H9 (cell line): ENCODE measurements around the gene DTNA. TPM values are rescaled to one million over a fixed set of nuclear protein-coding genes. Genes with fewer than 3 reads are reported as not detected.

Experiments used
- DNase-seq: peaks from one replicate; pipeline ENCODE4 v3.0.0-alpha.2; 2017
- H2AFZ ChIP-seq: one replicate; pipeline ENCODE4 v1.6.1; 2013; ENCODE audit warnings: mild to moderate bottlenecking, low read length, control low read depth, moderate library complexity
- H2AK5ac ChIP-seq: 2 replicates; pipeline ENCODE4 v1.6.1; 2013; ENCODE audit warnings: low read length, control low read depth, mixed read lengths; ENCODE audit not compliant: insufficient read length
- H2BK120ac ChIP-seq: one replicate; pipeline ENCODE4 v1.6.1; 2013; ENCODE audit warnings: low read depth, mild to moderate bottlenecking, low read length, control low read depth, inconsistent platforms; ENCODE audit not compliant: poor library complexity, severe bottlenecking
- H2BK12ac ChIP-seq: 2 replicates; pipeline ENCODE4 v1.6.1; 2013; ENCODE audit warnings: low read length, control low read depth, mixed read lengths, low read depth; ENCODE audit not compliant: insufficient read length
- H2BK15ac ChIP-seq: 2 replicates; pipeline ENCODE4 v1.6.1; 2013; ENCODE audit warnings: low read depth, low read length, control low read depth
- H2BK20ac ChIP-seq: one replicate; pipeline ENCODE4 v1.6.1; 2013; ENCODE audit warnings: low read depth, mild to moderate bottlenecking, low read length, control low read depth, inconsistent platforms; ENCODE audit not compliant: poor library complexity, severe bottlenecking
- H2BK5ac ChIP-seq: 2 replicates; pipeline ENCODE4 v1.6.1; 2013; ENCODE audit warnings: low read length, control low read depth, mixed read lengths; ENCODE audit not compliant: insufficient read length
- H3K14ac ChIP-seq: 2 replicates; pipeline ENCODE4 v1.6.1; 2013; ENCODE audit warnings: low read length, control low read depth; ENCODE audit not compliant: insufficient read depth
- H3K18ac ChIP-seq: 2 replicates; pipeline ENCODE4 v1.6.1; 2013; ENCODE audit warnings: low read depth, mild to moderate bottlenecking, mixed read lengths, low read length, control low read depth; ENCODE audit not compliant: insufficient read length
- H3K23ac ChIP-seq: 2 replicates; pipeline ENCODE4 v1.6.1; 2013; ENCODE audit warnings: low read length, control low read depth, mixed read lengths, low read depth; ENCODE audit not compliant: insufficient read length
- H3K23me2 ChIP-seq: 2 replicates; pipeline ENCODE4 v1.6.1; 2013; ENCODE audit warnings: low read depth, mild to moderate bottlenecking, mixed read lengths, low read length, control low read depth; ENCODE audit not compliant: insufficient read length, poor library complexity, severe bottlenecking
- H3K27ac ChIP-seq: 2 replicates; pipeline ENCODE4 v1.5.1; 2013; ENCODE audit warnings: low read length, control low read depth, mixed read lengths, low read depth; ENCODE audit not compliant: insufficient read length
- H3K27me3 ChIP-seq: 2 replicates; pipeline ENCODE4 v1.6.1; 2013; ENCODE audit warnings: low read length, control low read depth, inconsistent platforms; ENCODE audit not compliant: insufficient read depth
- H3K4ac ChIP-seq: 2 replicates; pipeline ENCODE4 v1.6.1; 2013; ENCODE audit warnings: low read depth, mild to moderate bottlenecking, control low read depth, inconsistent platforms, low read length, moderate library complexity
- H3K4me1 ChIP-seq: 2 replicates; pipeline ENCODE4 v1.6.1; 2013; ENCODE audit warnings: low read length, control low read depth, inconsistent platforms; ENCODE audit not compliant: insufficient read depth
- H3K4me2 ChIP-seq: 2 replicates; pipeline ENCODE4 v1.6.1; 2013; ENCODE audit warnings: low read length, control low read depth, mixed read lengths; ENCODE audit not compliant: insufficient read length, insufficient read depth
- H3K56ac ChIP-seq: 2 replicates; pipeline ENCODE4 v1.6.1; 2013; ENCODE audit warnings: low read depth, mild to moderate bottlenecking, mixed read lengths, low read length, control low read depth; ENCODE audit not compliant: insufficient read length
- H3K79me1 ChIP-seq: 2 replicates; pipeline ENCODE4 v1.6.1; 2013; ENCODE audit warnings: low read depth, mild to moderate bottlenecking, moderate library complexity, low read length, control low read depth, inconsistent platforms; ENCODE audit not compliant: insufficient read depth, poor library complexity, severe bottlenecking
- H3K79me2 ChIP-seq: 2 replicates; pipeline ENCODE4 v1.6.1; 2013; ENCODE audit warnings: low read length, control low read depth, inconsistent platforms; ENCODE audit not compliant: insufficient read depth
- H3K9ac ChIP-seq: 2 replicates; pipeline ENCODE4 v1.6.1; 2013; ENCODE audit warnings: low read length, control low read depth, mixed read lengths; ENCODE audit not compliant: insufficient read length; ENCODE audit errors: extremely low read depth
- H3K9me3 ChIP-seq: one replicate; pipeline ENCODE4 v1.6.1; 2013; ENCODE audit warnings: low read depth, low read length, inconsistent platforms; ENCODE audit not compliant: control insufficient read depth
- H3T11ph ChIP-seq: one replicate; pipeline ENCODE4 v1.6.1; 2013; ENCODE audit warnings: mild to moderate bottlenecking, low read length, control low read depth, inconsistent platforms
- H4K20me1 ChIP-seq: one replicate; pipeline ENCODE4 v1.6.1; 2013; ENCODE audit not compliant: control insufficient read depth, insufficient read length, insufficient read depth
- H4K5ac ChIP-seq: 2 replicates; pipeline ENCODE4 v1.6.1; 2013; ENCODE audit warnings: low read depth, mild to moderate bottlenecking, mixed read lengths, low read length, control low read depth; ENCODE audit not compliant: insufficient read length
- H4K8ac ChIP-seq: replicated peaks from 2 replicates; pipeline ENCODE4 v1.6.1; 2013; ENCODE audit warnings: low read length, control low read depth, mixed read lengths, low read depth; ENCODE audit not compliant: insufficient read length
- H4K91ac ChIP-seq: 2 replicates; pipeline ENCODE4 v1.6.1; 2013; ENCODE audit warnings: low read depth, mild to moderate bottlenecking, moderate library complexity, mixed read lengths, low read length, control low read depth; ENCODE audit not compliant: insufficient read length
- H3K27ac Mint-ChIP-seq, 3 experiments: 2 replicates in 2 of 3; 3 replicates in 1 of 3; pipeline ENCODE4 v1.8.0; 2020 to 2021; ENCODE audit warnings: mixed read lengths in 3 of 3, mild to moderate bottlenecking in 1 of 3, moderate library complexity in 1 of 3
- H3K27me3 Mint-ChIP-seq: 2 replicates; pipeline ENCODE4 v1.8.0; 2021; ENCODE audit warnings: low read depth, mild to moderate bottlenecking, moderate library complexity, mixed read lengths
- H3K36me3 Mint-ChIP-seq, 3 experiments: 2 replicates in 2 of 3; 3 replicates in 1 of 3; pipeline ENCODE4 v1.8.0; 2020 to 2021; ENCODE audit warnings: low read depth in 3 of 3, mixed read lengths in 3 of 3; ENCODE audit not compliant: insufficient read depth in 1 of 3
- H3K4me1 Mint-ChIP-seq, 2 experiments: 2 replicates each; pipeline ENCODE4 v1.8.0; 2020; ENCODE audit warnings: mixed read lengths in 2 of 2
- H3K4me3 Mint-ChIP-seq, 2 experiments: 2 replicates in 1 of 2; 3 replicates in 1 of 2; pipeline ENCODE4 v1.8.0; 2020 to 2021; ENCODE audit warnings: mild to moderate bottlenecking in 2 of 2, mixed read lengths in 2 of 2, moderate library complexity in 1 of 2
- H3K9me3 Mint-ChIP-seq, 2 experiments: 2 replicates in 1 of 2; 3 replicates in 1 of 2; pipeline ENCODE4 v1.8.0; 2020; ENCODE audit warnings: mild to moderate bottlenecking in 2 of 2, mixed read lengths in 2 of 2, moderate library complexity in 1 of 2
- CTCF ChIP-seq: fragments of 200-600 bp; sonication (generic); conservative IDR thresholded peaks from 3 replicates; pipeline ENCODE4 v1.8.0; 2021; ENCODE audit warnings: antibody characterized with exemption, mild to moderate bottlenecking
- WGBS: extraction: QIAGEN DNeasy Blood & Tissue Kit; methylation state at CpG from one replicate; pipeline ENCODE4 v1.1.7; 2013; ENCODE audit warnings: missing lambda C conversion rate, low lambda C conversion rate, mixed read lengths; ENCODE audit not compliant: insufficient read length; ENCODE audit errors: extremely low coverage; 5-methylcytosine and 5-hydroxymethylcytosine counted together
- total RNA-seq: library from RNA; stranded (reverse); gene quantifications from 2 replicates; pipeline ENCODE4 v1.2.1, GENCODE V29; 2021

DTNA gene
- total RNA-seq, 1 experiment from 2014 or later = 25.5 TPM

GRCh38 chr18:34796035-34796657 lies 86.0 kb downstream of the DTNA start:
- Histone ChIP-seq H4K20me1 (no peaks in the 10 kb centered on the region), H2BK120ac (no peak overlapping the region), H2BK12ac (no peak overlapping the region), H3K4me1 (no peaks in the 10 kb centered on the region), H2BK5ac (no peak overlapping the region), H2AFZ (no peak overlapping the region), H3T11ph (no peak overlapping the region), H3K79me1 (no peaks in the 10 kb centered on the region), H2BK20ac (no peak overlapping the region), H4K5ac (no peak overlapping the region), H4K91ac (no peak overlapping the region), H4K8ac (no peak overlapping the region), H3K4me2 (no peak overlapping the region), H3K27me3 (no peaks in the 10 kb centered on the region), H3K18ac (no peak overlapping the region), H3K56ac (no peak overlapping the region), H3K4ac (no peak overlapping the region), H3K27ac (no peak overlapping the region), H3K9me3 (no peaks in the 10 kb centered on the region), H3K9ac (no peak overlapping the region), H3K23ac (no peak overlapping the region), H2BK15ac (no peak overlapping the region), H3K14ac (no peak overlapping the region), H3K23me2 (no peaks in the 10 kb centered on the region), H2AK5ac (no peak overlapping the region), H3K79me2 (no peaks in the 10 kb centered on the region)
- TF ChIP-seq CTCF = no peak
- H3K27ac Mint-ChIP-seq = no peak overlapping the region
- peaks cover 5 to 12% (median 6%) of the 10 kb centered on the region in 3 experiments; a peak in 5 of 7 replicates for H3K36me3 Mint-ChIP-seq
- H3K4me3 Mint-ChIP-seq = no peak overlapping the region
- H3K27me3 Mint-ChIP-seq = no peaks in the 10 kb centered on the region
- no CpG with 5 or more reads among the region's 7 CpGs for WGBS
- DNase-seq = no peak
- H3K4me1 Mint-ChIP-seq = peaks cover 11 to 13% of the 10 kb centered on the region in 2 experiments; a peak in 3 of 4 replicates
- H3K9me3 Mint-ChIP-seq = peaks cover 0 to 5% of the 10 kb centered on the region in 2 experiments
